GM19351 (cell line): ENCODE measurements around the gene ACY1.
"Not testable (repeated sequence)": the region's sequence is repeated elsewhere in the genome, so short reads cannot be mapped to it uniquely, and the experiment has no call there.

Experiments
- ATAC-seq: cut with Tn5 transposase; IDR thresholded peaks from one replicate; pipeline ENCODE4 v1.9.1; 2021; ENCODE audit warnings: mild to moderate bottlenecking, moderate library complexity; ENCODE audit not compliant: unreplicated experiment

The ACY1 gene

DNA sequence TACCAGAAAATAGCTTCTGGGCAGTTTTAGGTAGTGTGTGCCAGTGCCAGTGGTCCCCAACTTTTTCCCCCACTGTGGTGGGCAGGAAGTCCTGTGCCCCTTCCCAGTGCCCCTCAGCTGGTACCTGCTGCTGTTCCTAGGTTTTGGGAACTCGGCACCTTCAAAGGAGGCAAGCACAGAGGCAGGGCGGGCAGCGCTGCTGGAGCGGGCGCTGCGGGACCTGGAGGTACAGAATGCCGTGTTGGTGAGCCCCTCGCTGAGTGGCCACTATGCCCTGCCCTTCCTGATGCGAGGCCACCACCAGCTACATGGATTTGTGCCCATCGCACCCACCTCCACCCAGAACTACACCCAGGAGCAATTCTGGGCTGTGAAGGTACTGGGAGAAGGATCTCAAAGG, 3.1 kb upstream of the ACY1 start:
- ATAC-seq = no peak

- ATAC-seq = peak; percentile 43
Observed at GRCh38 chr3:51982352-51982837, 940 bp upstream of the ACY1 start.

DNA sequence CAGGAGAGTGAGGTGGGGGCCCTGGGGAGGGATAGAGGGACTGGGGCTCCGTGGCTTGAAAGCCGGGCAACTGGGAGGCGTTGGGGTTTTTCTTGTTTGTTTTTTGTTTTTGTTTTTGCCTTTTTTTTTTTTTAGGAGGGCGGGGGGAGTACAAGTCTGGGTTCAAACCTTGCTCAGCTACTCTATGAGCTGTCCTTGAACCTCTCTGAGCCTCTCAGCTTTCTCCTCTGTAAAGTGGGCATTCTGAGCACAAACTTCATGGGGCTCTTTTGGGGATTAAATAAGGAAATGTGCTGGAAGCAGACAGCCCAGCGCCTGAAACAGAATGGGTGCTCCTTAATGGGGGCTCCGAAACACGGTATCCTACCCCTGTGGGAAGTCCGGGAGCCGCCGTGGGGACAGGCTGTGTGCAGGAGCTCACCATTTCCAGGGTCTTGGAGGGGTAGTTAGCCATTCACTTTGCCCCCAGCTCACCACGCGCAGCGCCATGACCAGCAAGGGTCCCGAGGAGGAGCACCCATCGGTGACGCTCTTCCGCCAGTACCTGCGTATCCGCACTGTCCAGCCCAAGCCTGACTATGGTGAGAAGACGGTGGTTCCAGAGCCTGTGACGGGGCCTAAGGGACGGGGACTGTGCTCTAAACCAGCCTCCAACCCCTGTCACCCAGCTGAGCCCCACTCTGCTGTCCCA, 388 bp downstream of the ACY1 start:
- ATAC-seq = no peak

DNA sequence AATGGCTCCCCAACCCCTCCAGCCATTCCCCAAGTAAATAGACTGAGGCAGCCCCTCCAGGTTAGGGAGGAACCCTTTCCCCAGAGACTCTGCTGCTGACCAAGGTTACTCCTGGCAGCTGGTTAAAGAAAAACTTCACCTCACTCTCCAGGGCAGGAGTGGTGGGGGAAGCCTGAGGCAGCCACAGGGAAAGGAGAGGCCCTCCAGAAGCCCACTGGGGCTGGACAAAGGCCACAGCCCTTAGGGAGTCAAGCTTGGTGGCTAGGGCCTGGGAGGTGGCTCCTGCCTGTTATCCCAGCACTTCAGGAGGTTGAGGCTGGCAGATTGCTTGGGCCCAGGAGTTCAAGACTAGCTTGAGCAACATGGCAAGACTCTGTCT, 923 bp downstream of the ACY1 start:
- no peak for ATAC-seq

GRCh38 chr3:51985063-51985462, 1.7 kb downstream of the ACY1 start:
- no peak for ATAC-seq

DNA sequence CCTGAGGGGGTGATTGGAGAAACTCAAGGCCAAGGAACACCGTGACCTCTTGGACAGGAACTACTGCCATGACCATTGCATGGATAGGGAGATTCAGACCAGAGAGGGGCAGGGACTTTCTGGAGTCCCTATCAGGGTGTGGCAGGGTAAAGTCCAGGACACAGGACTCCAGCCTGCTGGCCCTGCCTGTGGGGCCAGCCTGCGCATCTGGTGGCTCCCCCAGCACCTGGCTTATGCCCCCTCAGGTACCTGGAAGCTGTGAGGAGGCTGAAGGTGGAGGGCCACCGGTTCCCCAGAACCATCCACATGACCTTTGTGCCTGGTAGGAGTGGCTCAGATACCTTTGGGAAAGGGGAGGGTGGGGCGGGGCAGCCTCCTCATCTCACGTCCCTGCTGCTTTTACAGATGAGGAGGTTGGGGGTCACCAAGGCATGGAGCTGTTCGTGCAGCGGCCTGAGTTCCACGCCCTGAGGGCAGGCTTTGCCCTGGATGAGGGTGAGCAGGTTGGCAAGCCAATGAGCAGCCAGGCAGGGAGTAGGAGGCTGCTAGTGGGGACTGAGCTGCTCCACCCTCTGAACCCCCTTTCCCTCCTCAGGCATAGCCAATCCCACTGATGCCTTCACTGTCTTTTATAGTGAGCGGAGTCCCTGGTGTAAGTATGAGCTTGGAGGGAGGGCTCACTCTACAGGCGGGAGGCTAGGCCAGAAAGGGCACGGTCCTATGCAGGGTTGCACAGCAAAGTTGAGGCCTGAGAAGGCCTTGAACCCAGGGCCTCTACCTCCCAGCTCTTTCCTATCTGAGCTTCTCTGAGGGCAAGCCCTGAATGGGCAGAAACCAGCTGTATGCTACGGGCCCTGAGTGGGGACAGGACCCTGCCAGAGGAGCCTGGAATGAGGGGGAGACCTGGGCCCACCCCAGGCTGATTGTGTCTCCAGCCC, 2.9 kb downstream of the ACY1 start:
- ATAC-seq = no peak

- no peak for ATAC-seq
Observed at GRCh38 chr3:51987568-51987967, 4.2 kb downstream of the ACY1 start.

DNA sequence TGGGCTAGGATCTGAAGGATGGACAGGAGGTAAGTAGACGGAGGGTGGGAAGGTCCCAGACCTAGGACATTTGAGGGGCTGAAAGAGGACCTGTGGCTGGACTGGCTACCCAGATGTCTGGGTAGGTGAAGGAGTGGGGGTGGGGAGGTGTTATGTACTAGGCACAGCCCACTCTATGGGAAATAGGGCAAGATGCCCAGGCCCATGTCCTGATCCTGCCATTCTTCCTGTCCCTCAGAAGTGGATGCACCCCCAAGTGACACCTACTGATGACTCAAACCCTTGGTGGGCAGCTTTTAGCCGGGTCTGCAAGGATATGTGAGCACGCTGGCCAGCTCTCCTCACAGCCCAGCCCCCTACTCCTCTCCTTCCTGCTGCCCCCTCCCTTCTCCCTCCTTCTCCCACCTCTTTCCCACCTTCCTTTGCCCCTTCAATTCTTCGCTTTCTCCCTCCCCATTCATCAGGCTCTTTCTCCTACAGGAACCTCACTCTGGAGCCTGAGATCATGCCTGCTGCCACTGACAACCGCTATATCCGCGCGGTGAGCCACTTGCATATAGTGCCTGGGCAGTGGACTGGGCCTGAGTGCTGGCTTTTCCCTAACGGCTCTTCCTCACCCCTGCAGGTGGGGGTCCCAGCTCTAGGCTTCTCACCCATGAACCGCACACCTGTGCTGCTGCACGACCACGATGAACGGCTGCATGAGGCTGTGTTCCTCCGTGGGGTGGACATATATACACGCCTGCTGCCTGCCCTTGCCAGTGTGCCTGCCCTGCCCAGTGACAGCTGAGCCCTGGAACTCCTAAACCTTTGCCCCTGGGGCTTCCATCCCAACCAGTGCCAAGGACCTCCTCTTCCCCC, 5.2 kb downstream of the ACY1 start:
- ATAC-seq = no peak

- not testable (repeated sequence) for ATAC-seq
Observed at GRCh38 chr3:51990501-51990971, 7.2 kb downstream of the ACY1 start.

- ATAC-seq = no peak
Observed at GRCh38 chr3:51992017-51992682, 8.8 kb downstream of the ACY1 start.

DNA sequence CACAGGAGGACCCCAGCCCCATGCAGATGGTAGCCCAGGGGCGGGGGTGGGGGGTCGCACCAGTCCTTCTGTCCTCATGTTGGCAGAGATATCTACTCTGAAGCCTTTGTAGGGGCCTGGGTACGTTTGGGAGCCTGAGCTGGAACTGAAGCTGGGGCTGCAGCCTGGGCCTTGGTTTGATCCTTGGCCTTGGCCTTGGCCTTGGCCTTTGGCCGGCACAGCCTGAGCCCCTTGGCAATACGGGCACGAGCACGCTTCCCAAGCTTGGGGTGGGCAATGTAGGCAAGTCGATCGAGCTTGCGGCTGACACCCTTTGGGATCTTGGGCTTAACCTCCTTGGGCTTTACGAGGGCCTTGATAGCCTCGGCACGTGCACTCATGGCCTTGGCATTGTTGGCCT, 10.3 kb downstream of the ACY1 start:
- ATAC-seq = not testable (repeated sequence)

- ATAC-seq = no peak
Observed at GRCh38 chr3:51994530-51994929, 11.2 kb downstream of the ACY1 start.

- ATAC-seq = peak; percentile 95
Observed at GRCh38 chr3:51995346-51996163, 12.2 kb downstream of the ACY1 start, which contains the start of gene RPL29. TSS of gene RPL29 (minus strand) at chr3:51995895. CDS start at chr3:51995461, 434 bp downstream.

DNA sequence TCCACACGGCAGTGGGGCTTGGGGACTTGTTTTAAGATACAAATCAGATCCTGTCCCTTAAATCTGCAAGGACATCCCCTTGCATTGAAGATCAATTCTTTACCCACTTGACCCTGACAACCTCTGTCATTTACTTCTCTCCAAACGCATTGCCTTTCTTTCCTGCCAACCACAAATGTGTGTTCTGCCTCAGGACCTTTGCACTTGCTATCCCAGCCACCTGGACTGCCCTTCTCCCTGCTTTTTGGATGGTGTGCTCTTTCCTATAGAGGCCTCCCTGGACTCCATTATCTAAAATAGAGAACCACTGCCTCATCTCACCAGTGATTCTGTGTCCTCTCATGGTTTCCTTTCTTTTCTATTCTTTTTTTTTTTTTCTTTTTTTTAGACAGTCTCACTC, 13.8 kb downstream of the ACY1 start:
- ATAC-seq = no peak

- ATAC-seq = no peak
Observed at GRCh38 chr3:51997935-51998596, 14.7 kb downstream of the ACY1 start.

DNA sequence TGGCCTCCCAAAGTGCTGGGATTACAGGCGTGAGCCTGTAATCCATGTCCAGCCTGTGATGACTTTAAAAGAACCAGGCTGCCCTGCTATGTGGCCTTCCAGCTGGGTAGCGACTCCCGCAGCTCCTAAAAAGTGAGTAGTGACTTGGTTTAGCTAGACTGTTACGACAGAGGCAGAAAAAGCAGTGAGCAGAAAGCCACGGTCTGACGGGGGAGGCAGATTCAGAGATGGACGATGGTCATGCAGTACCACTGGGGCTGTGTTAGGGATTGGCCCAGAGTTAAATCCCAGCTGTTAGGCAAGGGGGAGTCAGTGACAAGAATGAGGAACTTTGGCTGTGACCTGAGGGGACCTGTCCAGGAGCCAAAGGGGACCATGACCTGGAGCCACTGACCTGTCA, 15.4 kb downstream of the ACY1 start:
- no peak for ATAC-seq

GRCh38 chr3:51999846-52000245, 16.5 kb downstream of the ACY1 start:
- no peak for ATAC-seq

DNA sequence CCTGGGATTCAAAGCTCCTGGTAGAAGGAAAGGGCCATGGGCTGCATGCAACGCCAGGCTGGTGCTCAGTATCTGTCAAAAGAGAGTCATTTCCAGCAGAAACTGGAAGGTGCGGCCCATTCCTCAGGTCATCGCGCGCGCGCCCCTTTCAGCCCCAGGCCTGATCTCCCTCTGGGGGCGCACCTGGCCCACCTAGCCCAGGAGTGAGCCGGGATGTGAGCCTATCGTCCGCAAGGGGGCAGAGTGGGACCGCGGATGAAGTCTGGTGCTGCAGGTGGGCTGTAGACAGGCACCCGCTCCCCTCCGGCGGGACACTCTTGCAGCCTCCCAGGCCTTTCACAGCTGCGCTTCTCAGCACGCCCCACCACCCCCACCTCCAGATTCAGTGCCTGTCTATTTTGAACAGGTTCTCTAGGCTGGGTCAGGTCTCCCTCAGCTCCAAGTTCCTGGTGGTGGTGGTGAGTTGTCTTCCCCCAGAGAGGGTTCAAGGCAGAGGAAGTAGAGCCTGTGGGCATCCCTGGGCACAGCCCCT, 18.2 kb downstream of the ACY1 start:
- ATAC-seq = peak; percentile 88

DNA sequence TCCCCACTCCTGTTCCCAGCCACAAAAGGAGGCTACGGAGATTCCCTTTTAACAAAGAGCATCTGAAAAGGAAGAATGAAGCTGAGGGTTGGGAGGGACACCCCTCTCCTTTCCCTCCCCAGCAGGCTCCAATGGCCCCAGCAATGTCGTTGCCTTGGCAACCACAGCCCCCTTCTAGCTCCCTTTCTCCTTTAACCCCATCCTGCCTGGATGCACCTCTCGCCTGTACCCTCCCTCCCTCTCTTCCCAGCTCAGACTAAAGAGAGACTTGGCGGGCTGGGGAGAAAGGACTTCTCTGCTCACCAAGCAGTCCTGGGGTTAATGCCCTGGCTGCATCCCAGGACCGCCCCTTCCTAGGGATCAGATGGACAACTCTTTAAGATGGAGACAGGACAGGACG, 19.4 kb downstream of the ACY1 start:
- no peak for ATAC-seq
